NB4 (cell line): Measurements from ENCODE around the gene TTLL1.

Source experiments
- DNase-seq: peaks from one replicate; pipeline ENCODE4 v3.0.0; 2010; ENCODE audit warnings: low read depth
- H3K4me3 ChIP-seq: one replicate; pipeline ENCODE4 v1.5.1; 2011; ENCODE audit warnings: mild to moderate bottlenecking, low read depth, low read length, moderate library complexity
- MAX ChIP-seq: IDR thresholded peaks from 2 replicates; pipeline ENCODE4 v1.6.1; 2011; ENCODE audit warnings: low read depth, low read length
- MYC ChIP-seq: IDR thresholded peaks from 2 replicates; pipeline ENCODE4 v1.6.1; 2011; ENCODE audit warnings: low read depth, low read length
- POLR2A ChIP-seq: IDR thresholded peaks from 2 replicates; pipeline ENCODE4 v1.6.1; 2011; ENCODE audit warnings: mild to moderate bottlenecking; ENCODE audit not compliant: insufficient read length; ENCODE audit errors: extremely low read depth
- TF ChIP-seq, protein P1 (sequence below): IDR thresholded peaks from one replicate; pipeline ENCODE4 v1.5.1; 2012; ENCODE audit warnings: low read depth, low read length

The TTLL1 gene

DNA sequence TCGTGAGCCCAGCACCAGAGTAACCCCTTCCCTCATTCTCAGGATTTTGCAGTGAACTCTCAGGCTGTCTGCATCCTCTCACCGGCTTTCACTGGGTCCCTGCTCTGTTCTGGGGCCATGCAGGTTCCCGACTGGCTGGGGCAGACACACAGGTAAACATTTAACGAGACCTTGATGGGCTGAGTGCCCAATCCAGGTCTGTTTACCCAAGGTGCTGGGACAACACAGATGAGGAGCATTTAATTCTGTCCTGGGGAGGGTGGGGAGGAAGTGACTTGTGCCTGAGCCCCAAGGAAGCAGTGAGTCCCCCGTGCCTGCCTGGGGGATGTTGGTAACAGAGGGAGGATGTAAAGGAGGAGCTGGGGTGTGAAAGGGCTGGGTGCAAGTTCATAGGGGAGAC is 25.8 kb upstream of the TTLL1 start:
- no peak for TF ChIP-seq POLR2A
- no peak for TF ChIP-seq MYC
- TF ChIP-seq MAX = no peak
- H3K4me3 ChIP-seq = no peak overlapping the region
- peak; percentile 49 for DNase-seq

DNA sequence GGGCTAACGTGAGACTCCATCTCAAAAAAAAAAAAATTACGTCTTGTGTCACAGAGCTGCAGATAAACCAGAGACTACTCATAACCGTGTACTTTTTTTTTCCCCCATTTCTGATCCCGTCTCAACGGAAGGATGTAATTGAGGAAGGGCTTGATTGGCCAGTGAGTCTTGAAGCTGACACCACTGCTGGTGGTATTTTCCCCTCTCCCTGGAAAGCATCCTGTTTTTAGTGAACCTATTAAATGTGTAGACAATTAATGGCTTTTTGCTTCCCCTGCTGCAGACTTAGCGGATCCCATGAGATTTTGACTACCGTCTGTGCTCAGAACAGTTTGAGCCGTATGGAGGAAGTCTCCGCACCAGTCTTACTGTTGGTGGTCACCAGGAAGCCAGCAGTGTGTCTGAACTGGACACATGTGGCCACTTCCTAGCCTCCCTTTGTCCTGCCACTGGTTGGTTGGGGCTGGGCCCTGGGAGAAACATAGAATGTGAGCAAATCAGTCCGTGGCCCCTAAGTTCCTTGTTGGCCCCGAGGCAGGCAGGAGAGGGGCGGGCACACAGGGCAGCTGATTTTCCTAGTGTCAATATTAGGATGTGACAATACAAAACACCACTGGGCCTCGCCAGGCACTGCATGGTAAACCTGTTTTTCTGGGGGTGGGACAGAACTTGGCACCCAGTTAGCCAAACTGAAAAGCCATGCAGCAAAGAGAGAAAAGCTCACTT is 24.5 kb upstream of the TTLL1 start:
- TF ChIP-seq POLR2A = no peak
- TF ChIP-seq, protein P1, sequence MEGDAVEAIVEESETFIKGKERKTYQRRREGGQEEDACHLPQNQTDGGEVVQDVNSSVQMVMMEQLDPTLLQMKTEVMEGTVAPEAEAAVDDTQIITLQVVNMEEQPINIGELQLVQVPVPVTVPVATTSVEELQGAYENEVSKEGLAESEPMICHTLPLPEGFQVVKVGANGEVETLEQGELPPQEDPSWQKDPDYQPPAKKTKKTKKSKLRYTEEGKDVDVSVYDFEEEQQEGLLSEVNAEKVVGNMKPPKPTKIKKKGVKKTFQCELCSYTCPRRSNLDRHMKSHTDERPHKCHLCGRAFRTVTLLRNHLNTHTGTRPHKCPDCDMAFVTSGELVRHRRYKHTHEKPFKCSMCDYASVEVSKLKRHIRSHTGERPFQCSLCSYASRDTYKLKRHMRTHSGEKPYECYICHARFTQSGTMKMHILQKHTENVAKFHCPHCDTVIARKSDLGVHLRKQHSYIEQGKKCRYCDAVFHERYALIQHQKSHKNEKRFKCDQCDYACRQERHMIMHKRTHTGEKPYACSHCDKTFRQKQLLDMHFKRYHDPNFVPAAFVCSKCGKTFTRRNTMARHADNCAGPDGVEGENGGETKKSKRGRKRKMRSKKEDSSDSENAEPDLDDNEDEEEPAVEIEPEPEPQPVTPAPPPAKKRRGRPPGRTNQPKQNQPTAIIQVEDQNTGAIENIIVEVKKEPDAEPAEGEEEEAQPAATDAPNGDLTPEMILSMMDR = no peak
- no peak for TF ChIP-seq MAX
- no peak for TF ChIP-seq MYC
- peak; percentile 75 for DNase-seq
- peak overlapping the region; percentile 32 for H3K4me3 ChIP-seq

DNA sequence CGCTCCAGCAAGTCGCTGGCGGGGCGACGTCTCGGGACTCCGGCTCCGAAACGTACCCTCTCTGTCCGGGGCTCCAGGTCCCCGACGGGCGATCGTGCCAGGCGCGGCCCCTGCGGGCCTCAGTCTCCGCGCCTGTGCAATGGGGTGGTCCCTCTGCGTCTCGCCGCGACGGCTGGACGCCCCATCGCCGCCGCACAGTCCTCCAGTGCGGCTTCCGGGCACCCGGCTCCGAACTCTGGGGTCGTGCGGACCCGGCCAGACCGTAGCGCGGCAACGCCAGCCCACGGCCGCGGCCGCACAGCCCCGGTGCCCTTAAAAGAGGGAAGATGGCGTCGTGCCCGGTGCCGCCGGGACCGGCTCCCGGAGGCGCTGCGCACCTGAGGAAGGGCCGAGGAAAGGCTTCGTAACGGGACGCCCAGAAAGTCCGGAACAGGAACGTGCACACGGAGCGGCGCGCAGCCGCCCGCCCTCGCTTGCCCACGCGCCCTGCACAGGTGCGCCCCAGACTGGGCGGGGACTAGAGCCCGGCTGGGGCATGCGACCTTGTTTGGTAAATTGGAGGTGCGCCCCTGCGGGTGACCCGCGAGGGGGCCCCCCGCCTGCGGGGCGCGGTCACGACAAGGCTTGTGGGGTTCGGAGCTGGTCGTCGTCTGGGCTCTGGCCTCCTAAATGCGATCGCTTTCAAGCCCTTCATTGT is 21.9 kb upstream of the TTLL1 start:
- H3K4me3 ChIP-seq = peak overlapping the region; percentile 60
- TF ChIP-seq, protein P1 = no peak
- TF ChIP-seq MYC (no peak), MAX (no peak), POLR2A (no peak)
- peak; percentile 46 for DNase-seq

- H3K4me3 ChIP-seq = peak within 1 kb of the TSS; percentile 60
- peak; percentile 81 for DNase-seq
- no peak for TF ChIP-seq POLR2A
- TF ChIP-seq, protein P1 = peak; percentile 16
These were observed 21.3 kb upstream of the TTLL1 start, which contains the start of gene BIK for GRCh38 chr22:43110444-43110926. TSS of gene BIK (plus strand) at chr22:43110750. CDS start at chr22:43124023, 13,273 bp downstream.

GRCh38 chr22:43109921-43110443 is 20.8 kb upstream of the TTLL1 start:
- TF ChIP-seq MAX (no peak), POLR2A (no peak), MYC (no peak)
- TF ChIP-seq, protein P1 = no peak
- peak overlapping the region; percentile 48 for H3K4me3 ChIP-seq
- no peak for DNase-seq

- no peak for TF ChIP-seq MYC
- TF ChIP-seq, protein P1 = no peak
- no peak for TF ChIP-seq MAX
- no peak for TF ChIP-seq POLR2A
- no peak overlapping the region for H3K4me3 ChIP-seq
- DNase-seq = no peak
These were observed 20.3 kb upstream of the TTLL1 start for GRCh38 chr22:43109511-43109910.
